ENCODE results near the gene MDM2.

MDM2 gene

GRCh38 chr12:68824131-68824530, 16.2 kb downstream of the MDM2 start:
- TF ChIP-seq FOXM1 (IDR thresholded peaks at IDR 0.05; ENCODE audit: borderline replicate concordance, low read depth), result no peak
- no peak for TF ChIP-seq TAF1 (IDR thresholded peaks at IDR 0.05; ENCODE audit: low read depth)
- TF ChIP-seq MAX (IDR thresholded peaks at IDR 0.05), result no peak
- no peak for TF ChIP-seq CEBPB (IDR thresholded peaks at IDR 0.05)
- TF ChIP-seq YY1 (IDR thresholded peaks at IDR 0.05; ENCODE audit: low read depth), result no peak
- no peak for TF ChIP-seq CREB1 (IDR thresholded peaks at IDR 0.05; ENCODE audit: low read depth)
- no peak for TF ChIP-seq TCF12 (IDR thresholded peaks at IDR 0.05; ENCODE audit: low read depth)
- no peak for TF ChIP-seq ZBTB7A (IDR thresholded peaks at IDR 0.05; ENCODE audit: low read depth)
- no peak for TF ChIP-seq NFIC (IDR thresholded peaks at IDR 0.05)
- no peak for TF ChIP-seq USF1 (IDR thresholded peaks at IDR 0.05)
- no peak for TF ChIP-seq TEAD4 (IDR thresholded peaks at IDR 0.05)
- no peak for TF ChIP-seq REST (IDR thresholded peaks at IDR 0.05; ENCODE audit: low read depth)
- TF ChIP-seq RAD21 (IDR thresholded peaks at IDR 0.05; ENCODE audit: low read depth), result no peak
- no peak for TF ChIP-seq EGR1 (IDR thresholded peaks at IDR 0.05)
- TF ChIP-seq EP300 (IDR thresholded peaks at IDR 0.05; ENCODE audit: borderline replicate concordance), result no peak

- TF ChIP-seq FOXM1 (IDR thresholded peaks at IDR 0.05; ENCODE audit: borderline replicate concordance, low read depth), result no peak
- TF ChIP-seq REST (IDR thresholded peaks at IDR 0.05; ENCODE audit: low read depth), result no peak
- no peak for TF ChIP-seq EP300 (IDR thresholded peaks at IDR 0.05; ENCODE audit: borderline replicate concordance)
- no peak for TF ChIP-seq CREB1 (IDR thresholded peaks at IDR 0.05; ENCODE audit: low read depth)
- no peak for TF ChIP-seq ZBTB7A (IDR thresholded peaks at IDR 0.05; ENCODE audit: low read depth)
- TF ChIP-seq USF1 (IDR thresholded peaks at IDR 0.05), result no peak
- no peak for TF ChIP-seq TEAD4 (IDR thresholded peaks at IDR 0.05)
- no peak for TF ChIP-seq TAF1 (IDR thresholded peaks at IDR 0.05; ENCODE audit: low read depth)
- TF ChIP-seq CEBPB (IDR thresholded peaks at IDR 0.05), result no peak
- no peak for TF ChIP-seq EGR1 (IDR thresholded peaks at IDR 0.05)
- TF ChIP-seq RAD21 (IDR thresholded peaks at IDR 0.05; ENCODE audit: low read depth), result no peak
- no peak for TF ChIP-seq MAX (IDR thresholded peaks at IDR 0.05)
- no peak for TF ChIP-seq TCF12 (IDR thresholded peaks at IDR 0.05; ENCODE audit: low read depth)
- no peak for TF ChIP-seq NFIC (IDR thresholded peaks at IDR 0.05)
- no peak for TF ChIP-seq YY1 (IDR thresholded peaks at IDR 0.05; ENCODE audit: low read depth)
Observed at GRCh38 chr12:68824597-68825250, 16.7 kb downstream of the MDM2 start.

GRCh38 chr12:68825569-68826217, 17.7 kb downstream of the MDM2 start:
- no peak for TF ChIP-seq NFIC (IDR thresholded peaks at IDR 0.05)
- TF ChIP-seq REST (IDR thresholded peaks at IDR 0.05; ENCODE audit: low read depth), result no peak
- TF ChIP-seq CREB1 (IDR thresholded peaks at IDR 0.05; ENCODE audit: low read depth), result no peak
- TF ChIP-seq EP300 (IDR thresholded peaks at IDR 0.05; ENCODE audit: borderline replicate concordance), result no peak
- no peak for TF ChIP-seq ZBTB7A (IDR thresholded peaks at IDR 0.05; ENCODE audit: low read depth)
- no peak for TF ChIP-seq MAX (IDR thresholded peaks at IDR 0.05)
- TF ChIP-seq TAF1 (IDR thresholded peaks at IDR 0.05; ENCODE audit: low read depth), result no peak
